Measurements from ENCODE around the gene SGPL1. TPM values are rescaled to one million over a fixed set of nuclear protein-coding genes. Genes with fewer than 3 reads are reported as not detected.

Gene SGPL1
- total RNA-seq, 5 donors from 2014 or later (not counting 1 experiment from before 2014, with no cell fraction given) = 25.0 to 36.8 (median 27.9) TPM

DNA sequence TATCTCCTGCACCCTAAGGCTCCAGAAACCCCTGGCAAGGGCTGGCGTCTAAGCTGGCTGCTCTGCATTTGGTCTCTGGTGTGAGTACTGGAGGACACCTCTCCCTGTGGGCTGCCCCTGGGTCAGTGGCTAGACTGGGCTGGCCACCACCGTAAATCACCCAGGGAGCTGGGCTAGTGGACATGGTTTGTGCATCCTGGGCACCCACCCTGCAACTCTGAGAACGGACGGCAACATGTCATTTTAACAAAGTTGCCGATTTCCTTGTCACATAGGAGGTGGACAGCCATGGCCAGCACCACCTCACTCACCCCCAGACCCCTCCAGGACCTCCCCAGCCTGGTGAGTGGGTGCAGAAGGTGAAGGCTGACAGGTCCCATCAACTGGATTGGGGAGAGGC is 99.5 kb downstream of the SGPL1 start:
- CTCF ChIA-PET = no interaction called here
- no peaks in the 10 kb centered on the region for H3K4me1 ChIP-seq (ENCODE audit: control insufficient read depth in 1 of 2, extremely low read depth in 1 of 2, insufficient read depth in 2 of 2, low read length in 2 of 2)
- no peak overlapping the region for H3K4me3 ChIP-seq (ENCODE audit: control insufficient read depth in 1 of 2, extremely low read depth in 1 of 2, low read length in 1 of 2)
- H3K36me3 Mint-ChIP-seq = no peaks in the 10 kb centered on the region
- DNase-seq (no peak), ATAC-seq (replicated peaks in 1 of 4) (no peak)
- H3K27ac Mint-ChIP-seq = no peak overlapping the region
- H3K27ac ChIP-seq (ENCODE audit: low read length) = no peak overlapping the region
- peaks cover 0 to 3% (median 0%) of the 10 kb centered on the region in 3 donors for H3K9me3 Mint-ChIP-seq
- no peaks in the 10 kb centered on the region for H3K9me3 ChIP-seq
- WGBS (ENCODE audit: insufficient coverage) = 93% methylated on average over 2 of the region's 5 CpGs
- peaks cover 0 to 61% of the 10 kb centered on the region in 2 experiments for H3K27me3 ChIP-seq (replicated peaks in 1 of 2; ENCODE audit: control insufficient read depth in 2 of 2, extremely low read depth in 1 of 2, insufficient read depth in 2 of 2, low read length in 1 of 2)
- H3K36me3 ChIP-seq (ENCODE audit: control insufficient read depth in 2 of 2, extremely low read depth in 1 of 2, insufficient read depth in 1 of 2, low read length in 1 of 2) = no peaks in the 10 kb centered on the region
- H3K4me3 Mint-ChIP-seq = no peak overlapping the region
- POLR2A ChIA-PET = no interaction called here
- H3K27me3 Mint-ChIP-seq = peaks cover 12 to 14% of the 10 kb centered on the region in 2 donors
- no peaks in the 10 kb centered on the region for H3K4me1 Mint-ChIP-seq

DNA sequence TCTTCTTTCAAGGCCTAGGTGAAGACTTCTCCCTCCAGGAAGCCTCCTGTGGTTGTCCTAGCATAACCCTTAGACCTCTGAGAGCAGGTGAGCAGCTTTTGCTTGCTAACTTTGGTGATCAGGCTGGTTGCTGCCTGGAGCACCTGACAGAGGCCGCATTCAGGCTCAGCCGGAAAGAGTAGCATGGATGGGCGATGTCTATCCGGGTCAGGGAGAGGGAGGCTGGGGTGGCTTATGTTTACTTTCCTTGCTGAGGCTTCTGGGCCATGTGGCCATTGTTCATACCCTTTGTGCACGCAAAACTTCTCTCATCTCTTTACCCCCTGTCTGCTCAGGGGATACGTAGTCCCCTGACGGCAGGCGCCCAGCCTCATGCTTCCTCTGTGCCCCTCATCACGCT is 100.1 kb downstream of the SGPL1 start:
- no peaks in the 10 kb centered on the region for H3K36me3 Mint-ChIP-seq
- Histone ChIP-seq H3K36me3 (ENCODE audit: control insufficient read depth in 2 of 2, extremely low read depth in 1 of 2, insufficient read depth in 1 of 2, low read length in 1 of 2) (no peaks in the 10 kb centered on the region), H3K9me3 (no peaks in the 10 kb centered on the region), H3K27me3 (replicated peaks in 1 of 2; ENCODE audit: control insufficient read depth in 2 of 2, extremely low read depth in 1 of 2, insufficient read depth in 2 of 2, low read length in 1 of 2) (peaks cover 0 to 60% of the 10 kb centered on the region in 2 experiments), H3K27ac (ENCODE audit: low read length) (no peak overlapping the region), H3K4me3 (ENCODE audit: control insufficient read depth in 1 of 2, extremely low read depth in 1 of 2, low read length in 1 of 2) (no peak overlapping the region), H3K4me1 (ENCODE audit: control insufficient read depth in 1 of 2, extremely low read depth in 1 of 2, insufficient read depth in 2 of 2, low read length in 2 of 2) (no peaks in the 10 kb centered on the region)
- peaks cover 0 to 3% (median 0%) of the 10 kb centered on the region in 3 donors for H3K9me3 Mint-ChIP-seq
- ATAC-seq (replicated peaks in 1 of 4) = no peak
- ChIA-PET POLR2A (no interaction called here), CTCF (no interaction called here)
- no peaks in the 10 kb centered on the region for H3K4me1 Mint-ChIP-seq
- WGBS (ENCODE audit: insufficient coverage) = 79% methylated on average over 3 of the region's 9 CpGs
- H3K27me3 Mint-ChIP-seq = peaks cover 13 to 14% of the 10 kb centered on the region in 2 donors
- no peak overlapping the region for H3K27ac Mint-ChIP-seq
- H3K4me3 Mint-ChIP-seq = no peak overlapping the region
- DNase-seq = no peak

DNA sequence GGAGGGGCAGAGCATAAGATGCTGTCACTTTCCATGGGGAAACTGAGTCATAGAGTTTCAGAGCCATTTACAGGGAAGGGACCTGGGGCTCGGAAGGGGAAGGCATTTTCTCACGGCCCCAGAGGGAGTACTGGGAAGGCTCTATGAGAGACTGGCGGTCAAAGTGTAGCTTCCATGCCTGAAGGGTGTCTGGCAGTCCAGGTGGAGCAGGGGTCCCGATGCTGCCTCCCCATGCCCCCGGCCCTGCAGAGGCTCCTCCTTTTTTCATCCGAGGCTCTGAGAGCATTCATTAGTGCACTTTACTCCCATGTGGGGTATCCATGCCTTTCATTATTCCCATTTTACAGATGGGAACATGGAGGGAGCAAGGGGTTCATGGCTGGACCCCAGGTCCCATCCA is 100.5 kb downstream of the SGPL1 start:
- no peak overlapping the region for H3K4me3 ChIP-seq (ENCODE audit: control insufficient read depth in 1 of 2, extremely low read depth in 1 of 2, low read length in 1 of 2)
- H3K27me3 ChIP-seq (replicated peaks in 1 of 2; ENCODE audit: control insufficient read depth in 2 of 2, extremely low read depth in 1 of 2, insufficient read depth in 2 of 2, low read length in 1 of 2) = peaks cover 0 to 56% of the 10 kb centered on the region in 2 experiments
- H3K4me1 ChIP-seq (ENCODE audit: control insufficient read depth in 1 of 2, extremely low read depth in 1 of 2, insufficient read depth in 2 of 2, low read length in 2 of 2) = no peaks in the 10 kb centered on the region
- H3K9me3 Mint-ChIP-seq = peaks cover 0 to 3% (median 0%) of the 10 kb centered on the region in 3 donors
- DNase-seq (no peak), ATAC-seq (replicated peaks in 1 of 4) (no peak)
- 80% methylated on average over 5 of the region's 6 CpGs for WGBS (ENCODE audit: insufficient coverage)
- CTCF ChIA-PET = no interaction called here
- no peak overlapping the region for H3K27ac Mint-ChIP-seq
- no peaks in the 10 kb centered on the region for H3K36me3 Mint-ChIP-seq
- POLR2A ChIA-PET = no interaction called here
- H3K4me3 Mint-ChIP-seq = no peak overlapping the region
- H3K9me3 ChIP-seq = no peaks in the 10 kb centered on the region
- no peaks in the 10 kb centered on the region for H3K4me1 Mint-ChIP-seq
- peaks cover 16 to 17% of the 10 kb centered on the region in 2 donors for H3K27me3 Mint-ChIP-seq
- no peaks in the 10 kb centered on the region for H3K36me3 ChIP-seq (ENCODE audit: control insufficient read depth in 2 of 2, extremely low read depth in 1 of 2, insufficient read depth in 1 of 2, low read length in 1 of 2)
- no peak overlapping the region for H3K27ac ChIP-seq (ENCODE audit: low read length)

GRCh38 chr10:70917226-70917625 is 101.5 kb downstream of the SGPL1 start:
- H3K4me1 Mint-ChIP-seq = no peaks in the 10 kb centered on the region
- H3K36me3 ChIP-seq (ENCODE audit: control insufficient read depth in 2 of 2, extremely low read depth in 1 of 2, insufficient read depth in 1 of 2, low read length in 1 of 2) = no peaks in the 10 kb centered on the region
- H3K4me1 ChIP-seq (ENCODE audit: control insufficient read depth in 1 of 2, extremely low read depth in 1 of 2, insufficient read depth in 2 of 2, low read length in 2 of 2) = no peaks in the 10 kb centered on the region
- H3K27me3 ChIP-seq (replicated peaks in 1 of 2; ENCODE audit: control insufficient read depth in 2 of 2, extremely low read depth in 1 of 2, insufficient read depth in 2 of 2, low read length in 1 of 2) = peaks cover 0 to 56% of the 10 kb centered on the region in 2 experiments
- peaks cover 16 to 17% of the 10 kb centered on the region in 2 donors for H3K27me3 Mint-ChIP-seq
- no peak overlapping the region for H3K27ac Mint-ChIP-seq
- H3K36me3 Mint-ChIP-seq = no peaks in the 10 kb centered on the region
- no peak overlapping the region for H3K27ac ChIP-seq (ENCODE audit: low read length)
- no peak for DNase-seq
- H3K4me3 ChIP-seq (ENCODE audit: control insufficient read depth in 1 of 2, extremely low read depth in 1 of 2, low read length in 1 of 2) = no peak overlapping the region
- H3K9me3 Mint-ChIP-seq = peaks cover 0 to 3% (median 0%) of the 10 kb centered on the region in 3 donors
- H3K9me3 ChIP-seq = no peaks in the 10 kb centered on the region
- ChIA-PET POLR2A (no interaction called here), CTCF (no interaction called here)
- no peak for ATAC-seq (replicated peaks in 1 of 4)
- H3K4me3 Mint-ChIP-seq = no peak overlapping the region
- WGBS (ENCODE audit: insufficient coverage) = 100% methylated on average over 1 of the region's 5 CpGs

DNA sequence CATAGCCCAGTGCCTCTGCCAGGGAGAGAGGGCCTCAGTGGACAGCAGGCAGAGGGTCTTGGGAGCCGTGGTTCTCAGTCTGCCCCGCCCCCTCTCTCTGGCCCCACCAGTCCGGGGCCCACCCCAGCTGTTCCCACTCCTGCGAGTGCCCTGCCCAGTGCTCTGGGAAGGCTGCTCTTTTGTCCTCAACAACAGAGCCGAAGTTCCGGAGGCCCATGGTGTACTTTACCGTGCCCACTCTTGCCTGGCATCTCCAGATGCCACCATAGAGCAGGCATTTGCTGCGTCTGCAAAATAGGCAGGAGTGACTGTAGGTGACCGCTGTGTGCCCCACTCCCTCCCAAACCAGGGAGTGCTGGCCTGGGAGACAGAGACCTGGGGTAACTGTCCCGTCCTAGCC is 101.9 kb downstream of the SGPL1 start:
- H3K4me1 Mint-ChIP-seq = no peaks in the 10 kb centered on the region
- CTCF ChIA-PET = no interaction called here
- WGBS (ENCODE audit: insufficient coverage) = 75% methylated on average over 9 of the region's 10 CpGs

DNA sequence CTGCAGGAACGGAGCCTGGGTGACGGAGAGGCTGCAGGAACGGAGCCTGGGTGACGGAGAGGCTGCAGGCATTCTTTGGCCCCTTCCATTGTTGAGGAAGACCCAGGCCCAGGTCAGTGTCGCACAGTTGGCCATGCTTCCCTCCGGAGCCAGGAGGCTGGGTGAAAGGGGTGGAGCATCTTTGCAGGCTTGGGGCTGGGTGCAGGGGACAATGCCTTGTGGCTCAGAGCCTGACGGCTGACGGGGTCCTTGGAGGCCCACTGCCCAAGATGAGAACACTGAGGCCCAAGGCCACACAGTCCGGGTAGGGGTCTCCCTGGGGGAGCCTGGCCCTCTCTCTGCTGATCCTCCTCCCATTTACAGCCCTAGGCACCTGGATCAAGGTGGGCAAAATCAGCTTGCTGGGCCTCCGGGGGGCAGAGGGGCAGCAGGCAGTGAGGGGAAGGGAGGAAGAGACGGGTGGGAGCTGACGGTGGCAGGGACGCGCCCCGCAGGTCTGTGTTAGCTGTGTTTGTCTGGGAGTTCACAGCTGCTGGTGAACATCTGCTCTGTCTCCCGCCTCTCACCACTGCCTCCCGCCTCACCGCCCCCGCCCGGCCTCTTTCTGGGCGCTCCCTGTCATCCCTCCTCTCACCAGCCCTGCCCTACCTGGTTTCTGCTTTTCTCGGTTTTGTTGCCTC is 103.2 kb downstream of the SGPL1 start:
- ChIA-PET POLR2A (no interaction called here), CTCF (no interaction called here)
- 45% methylated on average over 12 of the region's 22 CpGs for WGBS (ENCODE audit: insufficient coverage)
- Histone ChIP-seq H3K9me3 (no peaks in the 10 kb centered on the region), H3K27me3 (replicated peaks in 1 of 2; ENCODE audit: control insufficient read depth in 2 of 2, extremely low read depth in 1 of 2, insufficient read depth in 2 of 2, low read length in 1 of 2) (peaks cover 0 to 56% of the 10 kb centered on the region in 2 experiments), H3K4me1 (ENCODE audit: control insufficient read depth in 1 of 2, extremely low read depth in 1 of 2, insufficient read depth in 2 of 2, low read length in 2 of 2) (no peaks in the 10 kb centered on the region), H3K27ac (ENCODE audit: low read length) (no peak overlapping the region), H3K36me3 (ENCODE audit: control insufficient read depth in 2 of 2, extremely low read depth in 1 of 2, insufficient read depth in 1 of 2, low read length in 1 of 2) (no peaks in the 10 kb centered on the region), H3K4me3 (ENCODE audit: control insufficient read depth in 1 of 2, extremely low read depth in 1 of 2, low read length in 1 of 2) (no peak overlapping the region)
- no peak overlapping the region for H3K27ac Mint-ChIP-seq
- no peak for DNase-seq
- no peak for ATAC-seq (replicated peaks in 1 of 4)
- H3K36me3 Mint-ChIP-seq = no peaks in the 10 kb centered on the region
- peaks cover 19 to 20% of the 10 kb centered on the region in 2 donors for H3K27me3 Mint-ChIP-seq
- no peak overlapping the region for H3K4me3 Mint-ChIP-seq
- no peaks in the 10 kb centered on the region for H3K9me3 Mint-ChIP-seq
- no peaks in the 10 kb centered on the region for H3K4me1 Mint-ChIP-seq

More for the DNA sequence above, 101.9 kb downstream of the SGPL1 start:
- no peak for ATAC-seq (replicated peaks in 1 of 4)
- Mint-ChIP-seq H3K27me3 (peaks cover 16 to 17% of the 10 kb centered on the region in 2 donors), H3K36me3 (no peaks in the 10 kb centered on the region), H3K9me3 (peaks cover 0 to 3% (median 0%) of the 10 kb centered on the region in 3 donors), H3K27ac (no peak overlapping the region), H3K4me3 (no peak overlapping the region)
- peaks cover 0 to 57% of the 10 kb centered on the region in 2 experiments for H3K27me3 ChIP-seq (replicated peaks in 1 of 2; ENCODE audit: control insufficient read depth in 2 of 2, extremely low read depth in 1 of 2, insufficient read depth in 2 of 2, low read length in 1 of 2)
- H3K4me3 ChIP-seq (ENCODE audit: control insufficient read depth in 1 of 2, extremely low read depth in 1 of 2, low read length in 1 of 2) = no peak overlapping the region
- POLR2A ChIA-PET = no interaction called here
- H3K9me3 ChIP-seq = no peaks in the 10 kb centered on the region
- no peak overlapping the region for H3K27ac ChIP-seq (ENCODE audit: low read length)
- no peaks in the 10 kb centered on the region for H3K36me3 ChIP-seq (ENCODE audit: control insufficient read depth in 2 of 2, extremely low read depth in 1 of 2, insufficient read depth in 1 of 2, low read length in 1 of 2)
- DNase-seq = no peak
- no peaks in the 10 kb centered on the region for H3K4me1 ChIP-seq (ENCODE audit: control insufficient read depth in 1 of 2, extremely low read depth in 1 of 2, insufficient read depth in 2 of 2, low read length in 2 of 2)

Measured in T-cell (primary cell).